GM12892 (cell line): Measurements from ENCODE around the gene MICAL2.

Experiments used
- DNase-seq: peaks from one replicate; pipeline ENCODE4 v3.0.0; 2011; ENCODE audit not compliant: insufficient read length
- FAIRE-seq: peaks from 2 replicates; lab custom pipeline; 2011; peaks lifted over from hg19 to GRCh38; lab: Jason Lieb, UNC
- POLR2A ChIP-seq: IDR thresholded peaks from 2 replicates; pipeline ENCODE4 v1.6.1; 2011; ENCODE audit warnings: low read depth, low read length, control low read depth
- POLR2AphosphoS5 ChIP-seq: IDR thresholded peaks from 2 replicates; pipeline ENCODE4 v1.6.1; 2011; ENCODE audit warnings: low read depth, low read length, control low read depth
- TAF1 ChIP-seq: IDR thresholded peaks from 2 replicates; pipeline ENCODE4 v1.6.1; 2011; ENCODE audit warnings: low read depth, mild to moderate bottlenecking, control low read depth, low read length, borderline replicate concordance

The MICAL2 gene

DNA sequence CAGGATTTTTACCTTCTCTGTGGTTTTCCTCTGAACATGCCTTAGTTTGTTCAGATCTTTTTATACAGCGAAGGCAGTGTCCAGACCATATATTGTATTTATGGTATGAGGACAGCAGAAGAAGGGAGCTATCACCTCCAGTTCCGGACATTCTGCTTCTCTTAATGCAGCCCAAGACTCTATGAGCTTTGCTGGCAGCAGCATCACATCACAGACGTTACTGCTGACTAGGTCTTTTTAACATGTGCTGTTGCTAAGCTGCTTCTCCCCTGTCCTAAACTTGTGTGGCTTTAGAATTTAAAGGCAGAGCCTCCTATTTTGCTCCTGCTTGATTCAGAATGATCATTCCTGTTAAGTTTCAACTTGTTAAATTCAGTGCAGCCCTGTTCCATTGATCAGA lies 13.4 kb downstream of the MICAL2 start:
- DNase-seq (no peak), FAIRE-seq (no peak)
- TF ChIP-seq POLR2AphosphoS5 (no peak), POLR2A (no peak), TAF1 (no peak)

DNA sequence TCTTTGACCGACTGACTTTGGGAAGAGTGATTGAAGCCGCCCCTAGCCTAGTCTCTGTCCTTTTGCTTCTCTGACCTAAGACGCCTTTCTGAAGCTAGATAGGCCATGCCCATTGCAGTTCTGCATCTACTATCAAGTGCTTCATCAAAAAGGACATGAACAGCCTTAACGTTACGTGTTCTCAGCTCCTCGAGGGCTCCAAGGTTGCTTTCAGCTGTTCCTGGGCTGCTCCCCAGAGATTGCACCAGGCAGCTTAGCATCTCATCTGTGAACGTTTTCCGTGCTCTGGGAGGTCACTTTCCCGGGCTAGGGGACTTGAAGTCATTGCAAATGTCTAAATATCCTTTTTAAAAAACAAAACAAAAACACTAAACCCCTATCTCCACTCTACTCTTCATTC lies 13.9 kb downstream of the MICAL2 start:
- DNase-seq = no peak
- TF ChIP-seq POLR2AphosphoS5 = no peak
- TF ChIP-seq TAF1 = no peak
- no peak for TF ChIP-seq POLR2A
- FAIRE-seq = no peak

DNA sequence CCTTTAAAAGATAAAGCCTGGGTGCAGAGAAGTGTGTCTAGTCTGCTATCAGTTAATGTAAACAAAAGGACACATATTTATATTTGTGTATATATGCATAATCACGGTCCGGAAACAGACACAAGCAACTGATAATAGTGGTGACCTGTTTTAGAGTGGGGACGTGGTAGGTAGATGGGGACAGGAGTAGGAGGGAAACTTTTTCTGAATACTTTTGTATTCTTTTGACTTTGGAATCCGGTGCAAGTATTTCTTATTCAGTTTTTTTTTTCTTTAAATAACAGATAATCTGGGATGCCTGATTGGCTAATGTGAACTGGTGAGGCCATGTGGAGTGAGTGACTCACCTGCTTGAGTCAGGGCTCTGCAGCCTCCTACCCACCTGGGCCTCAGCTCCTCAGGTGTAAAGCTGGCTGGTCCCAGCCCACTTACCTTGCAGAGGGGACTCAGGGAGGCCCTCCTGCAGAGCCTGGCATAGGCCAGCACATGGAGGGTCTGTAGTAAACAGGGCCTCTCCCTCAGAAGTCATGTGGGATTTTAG lies 15.3 kb downstream of the MICAL2 start:
- no peak for TF ChIP-seq POLR2A
- TF ChIP-seq POLR2AphosphoS5 = no peak
- TF ChIP-seq TAF1 = no peak
- no peak for FAIRE-seq
- no peak for DNase-seq

DNA sequence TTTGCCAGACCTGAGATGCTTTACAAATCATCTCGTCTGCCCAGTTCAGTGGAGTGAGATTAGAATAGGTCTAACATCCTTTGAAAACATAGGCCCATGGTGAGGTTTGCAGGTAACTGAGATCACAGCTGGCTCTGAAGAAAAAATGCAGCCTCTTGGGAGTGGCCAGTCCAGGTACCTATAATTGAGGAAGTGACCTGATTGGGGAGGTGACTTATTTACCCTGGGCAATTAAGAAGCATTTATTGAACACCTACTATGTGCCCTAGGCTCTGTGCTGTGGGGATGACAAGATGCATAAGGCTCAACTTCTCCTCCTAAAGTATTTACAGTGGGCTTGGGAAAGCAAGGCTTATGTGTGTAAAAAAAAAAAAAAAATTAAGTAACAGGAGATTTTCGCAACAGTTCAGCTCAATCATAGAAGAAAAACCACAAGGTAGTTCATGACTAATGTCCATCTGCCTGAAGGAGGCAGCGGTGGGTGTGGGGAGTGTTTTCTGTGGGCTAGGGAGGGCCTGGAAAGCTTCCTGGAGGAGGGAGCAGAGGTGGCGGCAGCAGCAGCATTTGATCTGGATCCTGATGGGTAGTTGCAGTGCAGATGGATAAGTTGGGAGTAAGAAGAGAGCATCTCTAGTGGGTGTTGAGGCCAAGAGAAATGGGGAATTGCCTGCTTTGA lies 16.1 kb downstream of the MICAL2 start:
- FAIRE-seq (no peak), DNase-seq (no peak)
- no peak for TF ChIP-seq POLR2A
- TF ChIP-seq POLR2AphosphoS5 = no peak
- TF ChIP-seq TAF1 = no peak

DNA sequence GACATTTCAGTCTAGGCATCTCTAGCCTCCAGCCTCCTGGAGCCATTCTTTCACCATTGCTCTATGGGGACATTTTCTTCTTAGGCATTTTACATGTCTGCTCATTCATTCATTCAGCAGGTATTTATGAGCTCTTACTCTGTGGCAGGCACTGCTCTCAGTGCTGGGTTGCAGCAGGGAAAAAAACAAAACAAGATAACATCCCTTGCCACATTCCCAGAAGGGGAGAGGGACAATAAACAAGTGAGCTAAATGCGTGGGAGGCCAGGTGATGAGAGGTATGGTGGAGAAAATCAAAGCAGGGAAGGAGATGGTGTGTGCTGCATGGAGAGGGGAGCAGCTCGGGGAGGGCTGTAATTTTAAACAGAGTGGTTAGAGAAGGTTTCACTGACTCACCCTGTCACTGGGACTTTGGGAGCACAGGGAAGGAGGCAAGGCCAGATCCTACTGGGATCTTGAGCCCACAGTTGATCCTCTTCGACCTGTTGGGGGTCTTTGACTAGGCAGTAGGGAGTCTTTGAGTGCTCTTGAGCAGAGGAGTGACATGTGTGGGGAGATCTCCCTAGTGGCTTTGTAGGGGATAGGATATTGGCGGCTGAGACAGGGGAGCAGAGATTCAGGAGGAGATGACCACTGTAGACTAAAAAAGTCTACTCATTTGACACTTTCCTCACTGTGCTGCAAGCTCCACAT lies 17.0 kb downstream of the MICAL2 start:
- TF ChIP-seq POLR2A (no peak), TAF1 (no peak), POLR2AphosphoS5 (no peak)
- no peak for FAIRE-seq
- DNase-seq = no peak

DNA sequence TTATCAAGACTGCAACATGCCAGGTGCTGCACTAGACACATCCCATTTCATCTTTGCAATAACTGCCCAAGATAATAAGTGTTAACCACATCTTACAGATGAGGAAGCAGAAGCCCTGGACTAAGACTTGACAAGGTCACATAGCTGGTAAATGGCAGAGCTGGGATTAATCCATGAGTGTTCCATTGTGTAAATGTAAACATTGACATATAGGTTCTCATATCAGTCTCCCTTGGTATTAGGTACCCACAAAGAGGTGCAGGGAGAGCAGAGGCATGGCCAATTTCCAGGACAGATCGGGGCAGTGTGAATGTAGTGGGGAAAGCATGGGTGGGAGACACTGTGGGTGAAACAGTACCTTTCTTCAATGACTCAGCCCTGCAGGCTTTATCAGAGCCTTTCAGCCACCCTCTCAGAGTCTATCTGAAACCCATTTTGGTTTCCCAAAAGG lies 17.9 kb downstream of the MICAL2 start:
- FAIRE-seq = no peak
- TF ChIP-seq POLR2AphosphoS5 (no peak), TAF1 (no peak), POLR2A (no peak)
- no peak for DNase-seq

DNA sequence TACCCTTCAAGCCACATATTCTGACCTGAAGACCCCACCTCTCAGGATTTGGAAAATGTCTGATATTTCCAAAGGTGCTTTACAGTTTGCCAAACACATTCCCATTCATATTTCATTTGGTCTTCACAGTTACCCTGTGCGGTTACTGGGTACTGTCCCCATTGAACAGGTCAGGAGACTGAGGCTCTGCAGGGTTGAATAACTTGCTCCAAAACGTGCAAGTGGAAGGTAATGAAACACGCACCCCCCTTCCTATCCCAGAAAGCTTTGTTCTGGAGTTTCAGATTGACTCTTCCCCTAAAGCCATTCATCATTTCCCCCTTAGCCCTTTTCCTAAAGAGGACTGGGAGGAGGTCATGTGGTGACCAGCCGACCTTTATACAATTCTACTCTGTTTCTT lies 18.8 kb downstream of the MICAL2 start:
- no peak for TF ChIP-seq POLR2A
- no peak for TF ChIP-seq POLR2AphosphoS5
- TF ChIP-seq TAF1 = no peak
- FAIRE-seq (no peak), DNase-seq (no peak)

DNA sequence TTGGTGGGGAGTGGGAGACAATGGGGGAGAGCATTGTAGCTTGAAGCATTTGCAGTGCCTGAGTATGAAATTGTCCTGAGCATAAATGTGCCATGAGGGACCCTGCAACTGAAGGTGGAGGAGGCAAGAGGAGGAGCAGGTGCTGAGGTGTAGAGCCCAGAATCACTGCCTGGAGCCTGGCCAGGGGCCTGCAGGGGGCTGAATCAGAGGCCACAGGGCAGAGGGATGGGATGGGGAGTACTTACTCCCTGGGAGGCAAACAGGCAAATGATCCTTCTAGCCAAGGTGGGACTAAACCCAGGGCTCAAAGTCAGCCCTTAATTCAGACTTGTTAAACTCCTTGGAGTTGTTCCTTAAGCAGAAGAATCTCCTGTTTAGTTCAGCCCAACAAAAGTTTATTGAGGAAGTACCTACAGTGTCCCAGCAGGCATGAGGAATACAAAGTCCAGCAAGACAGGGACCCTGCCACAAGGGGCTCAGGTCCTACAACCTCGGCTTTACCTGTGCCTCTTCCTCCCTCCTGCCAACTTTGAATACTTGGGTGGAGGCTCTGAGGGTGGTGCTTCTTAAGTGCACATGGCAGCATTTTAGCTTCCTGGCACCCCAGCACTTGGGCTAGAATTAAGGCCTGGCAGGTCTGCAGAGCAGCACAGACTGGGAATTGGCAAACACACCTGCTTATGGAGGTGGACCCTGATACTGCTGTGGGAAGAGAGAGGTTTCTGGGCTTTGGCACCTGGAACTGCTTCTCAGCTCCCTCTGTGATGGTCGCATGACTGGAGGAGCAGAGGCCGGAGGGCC lies 20.0 kb downstream of the MICAL2 start:
- TF ChIP-seq POLR2A = no peak
- no peak for TF ChIP-seq TAF1
- TF ChIP-seq POLR2AphosphoS5 = no peak
- FAIRE-seq = no peak
- DNase-seq = no peak

DNA sequence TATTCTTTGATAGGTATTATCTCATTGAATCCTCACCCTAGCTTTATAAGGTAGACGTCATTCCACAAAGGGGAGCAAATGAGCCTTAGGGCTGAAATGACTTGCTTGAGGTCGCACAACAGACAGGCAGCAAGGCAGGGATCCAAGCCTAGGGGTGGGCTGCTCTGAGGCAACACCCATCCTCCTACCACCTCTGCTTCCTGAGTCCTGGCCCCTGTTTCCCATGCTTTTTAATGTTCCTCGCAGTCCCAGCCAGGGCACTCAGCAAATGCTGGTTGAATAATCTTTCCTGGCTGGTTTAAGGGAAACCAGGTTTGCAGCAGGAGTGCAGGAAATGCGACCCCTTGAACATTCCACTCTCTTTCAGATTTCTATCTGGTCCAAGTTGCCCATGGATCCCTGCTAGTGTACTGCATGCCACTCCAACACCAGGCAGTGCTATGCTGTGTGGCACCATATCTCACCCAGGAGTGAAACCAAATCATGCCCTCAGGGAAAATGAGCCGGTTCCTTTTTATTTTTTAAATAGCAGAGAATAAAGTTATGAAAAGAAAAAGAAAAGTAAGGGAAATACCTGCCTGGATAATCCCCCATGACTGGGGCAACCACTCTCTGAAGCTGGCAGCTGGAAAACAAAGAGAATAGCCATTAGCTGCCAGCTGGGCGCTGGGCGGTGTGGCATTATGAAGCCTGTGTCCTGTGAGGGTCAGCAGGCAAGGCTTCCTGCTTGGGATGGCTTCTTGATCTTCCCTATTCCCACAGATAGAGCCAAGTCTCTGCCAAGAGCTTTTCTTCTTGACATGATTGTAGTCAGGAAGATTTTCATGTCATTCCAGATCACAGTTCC lies 21.8 kb downstream of the MICAL2 start:
- DNase-seq (no peak), FAIRE-seq (no peak)
- no peak for TF ChIP-seq POLR2AphosphoS5
- TF ChIP-seq POLR2A = no peak
- no peak for TF ChIP-seq TAF1

DNA sequence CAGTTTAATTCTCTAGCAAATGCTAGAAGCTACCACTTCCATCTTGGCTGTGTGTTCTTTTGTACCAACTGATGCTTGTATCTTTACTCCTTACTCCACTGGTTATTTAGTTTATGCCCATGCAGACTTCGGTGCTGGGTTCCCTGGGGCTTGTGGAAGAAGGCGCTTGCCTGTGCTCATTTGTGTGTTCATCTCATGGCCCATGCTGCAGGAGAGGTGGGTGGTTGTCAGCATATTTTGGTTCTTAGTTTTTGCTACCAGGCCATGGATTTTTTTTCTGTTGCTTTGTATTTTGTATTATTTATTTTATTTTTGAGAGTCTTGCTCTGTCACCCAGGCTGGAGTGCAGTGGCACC lies 22.4 kb downstream of the MICAL2 start:
- TF ChIP-seq TAF1 = no peak
- no peak for TF ChIP-seq POLR2AphosphoS5
- no peak for TF ChIP-seq POLR2A
- DNase-seq = no peak
- no peak for FAIRE-seq
